Measurements from ENCODE around the gene TNFRSF19. TPM values are rescaled to one million over a fixed set of nuclear protein-coding genes. Genes with fewer than 3 reads are reported as not detected.

Gene TNFRSF19
- total and polyA plus RNA-seq, 2 of the 4 experiments (the other 2 are of a cell fraction): 18.6 to 26.3 TPM

- Histone ChIP-seq H3K9ac (ENCODE audit: low read depth, low read length) (peak overlapping the region; percentile 56; the same call in 1 of the 2 replicates), H3K4ac (ENCODE audit: low read depth, low read length) (peak overlapping the region; percentile 39), H2BK20ac (ENCODE audit: low read depth, low read length) (peak overlapping the region; percentile 75; the same call in 1 of the 2 replicates), H3K4me1 (ENCODE audit: control insufficient read depth, insufficient read depth, low read length) (peaks cover 35% of the 10 kb centered on the region), H3K56ac (ENCODE audit: extremely low read depth, insufficient read depth, low read length) (peak overlapping the region; percentile 73), H4K20me1 (ENCODE audit: insufficient read depth, low read length) (no peaks in the 10 kb centered on the region), H2BK5ac (ENCODE audit: low read depth, low read length, poor library complexity, severe bottlenecking) (peak overlapping the region; percentile 100), H3K79me1 (ENCODE audit: low read depth in 1 of 2, low read length in 2 of 2) (peaks cover 6 to 36% of the 10 kb centered on the region in 2 experiments; a peak in 3 of 4 replicates), H2BK15ac (ENCODE audit: low read depth, low read length) (peak overlapping the region; percentile 16; the same call in 2 of the 3 replicates), H4K91ac (ENCODE audit: insufficient read depth, low read depth, low read length) (peak overlapping the region; percentile 51), H3K4me3 (ENCODE audit: insufficient read depth, low read depth, low read length) (no peak overlapping the region), H3K4me2 (ENCODE audit: low read depth, low read length) (no peak overlapping the region), H3K27me3 (ENCODE audit: control insufficient read depth, insufficient read depth, low read length) (no peaks in the 10 kb centered on the region), H2BK120ac (ENCODE audit: low read depth, low read length) (peak overlapping the region; percentile 72), H2AK9ac (replicated peaks; ENCODE audit: low read depth, low read length, poor library complexity) (no peak overlapping the region), H4K5ac (ENCODE audit: low read depth, low read length) (peak overlapping the region; percentile 87), H3K23ac (ENCODE audit: low read depth, low read length) (peak overlapping the region; percentile 6; the same call in 1 of the 2 replicates), H3K14ac (replicated peaks; ENCODE audit: low read depth, low read length) (peak overlapping the region; percentile 43), H3K9me3 (ENCODE audit: control insufficient read depth, insufficient read depth, low read length) (no peaks in the 10 kb centered on the region), H3K9me1 (ENCODE audit: insufficient read depth, low read length) (peaks cover 23% of the 10 kb centered on the region), H2AK5ac (ENCODE audit: low read depth, low read length) (peak overlapping the region; percentile 38; the same call in 1 of the 2 replicates), H2AFZ (replicated peaks; ENCODE audit: low read length, poor library complexity) (no peak overlapping the region), H3K18ac (ENCODE audit: low read depth, low read length) (peak overlapping the region; percentile 97), H4K8ac (ENCODE audit: low read depth in 2 of 2, low read length in 2 of 2) (peak overlapping the region; percentile 21 to 97; a peak in 3 of 4 replicates), H3K36me3 (ENCODE audit: control insufficient read depth, insufficient read depth, low read length) (peaks cover 43% of the 10 kb centered on the region), H3K27ac (ENCODE audit: insufficient read depth, low read length) (peak overlapping the region; percentile 97)
- DNase-seq (peak; percentile 95), ATAC-seq (ENCODE audit: low read depth) (no peak)
- dilution Hi-C loops (cut with HindIII; ENCODE audit: low sequenced_read_pairs, unreplicated experiment) (no loop called here), in situ Hi-C loops (cut with MboI; ENCODE audit: low sequenced_read_pairs) (no loop called here), intact Hi-C loops (cut with micrococcal nuclease) (loop anchor here (2.0 to 5.0 kb wide), 3 partner anchors 93 to 165 kb away; no protein-coding TSS in a partner anchor)
- ChIA-PET CTCF (no interaction called here), POLR2A (ENCODE audit: unreplicated experiment) (interaction anchor here (0.7 kb wide), 1 partner anchor 106 kb away, joined by 3 read pairs; no protein-coding TSS in a partner anchor)
- no TSS peak for BruUV-seq (replicated peaks)
- no CpG with 5 or more reads among the region's 3 CpGs for WGBS, 2 experiments (ENCODE audit: extremely low coverage in 2 of 2, insufficient read length in 1 of 2)
- TF ChIP-seq NFE2L2 (IDR thresholded peaks at IDR 0.05; ENCODE audit: low read depth, low read length): peak; percentile 9; the same call in 1 of the 2 replicates
- no peak for TF ChIP-seq RAD21 (IDR thresholded peaks at IDR 0.05; ENCODE audit: low read length)
- TF ChIP-seq FOS (IDR thresholded peaks at IDR 0.05; ENCODE audit: low read depth, low read length): peak; percentile 68
- TF ChIP-seq BHLHE40 (IDR thresholded peaks at IDR 0.05; ENCODE audit: low read depth, low read length): peak; percentile 58; the same call in 1 of the 2 replicates
- peak; percentile 88 for TF ChIP-seq CEBPB (IDR thresholded peaks at IDR 0.05; ENCODE audit: low read depth, low read length)
- TF ChIP-seq SMC3 (IDR thresholded peaks at IDR 0.05; ENCODE audit: low read depth, low read length): 0 out of 2 replicates have a peak, but pooled peaks have one; percentile 8
Observed at GRCh38 chr13:23671897-23672296, 101.7 kb downstream of the TNFRSF19 start.

Measured in IMR-90 (cell line).